Measurements from ENCODE around the gene CR1L.
"Not testable (repeated sequence)": the region's sequence is repeated elsewhere in the genome, so short reads cannot be mapped to it uniquely, and the experiment has no call there.

Gene CR1L

DNA sequence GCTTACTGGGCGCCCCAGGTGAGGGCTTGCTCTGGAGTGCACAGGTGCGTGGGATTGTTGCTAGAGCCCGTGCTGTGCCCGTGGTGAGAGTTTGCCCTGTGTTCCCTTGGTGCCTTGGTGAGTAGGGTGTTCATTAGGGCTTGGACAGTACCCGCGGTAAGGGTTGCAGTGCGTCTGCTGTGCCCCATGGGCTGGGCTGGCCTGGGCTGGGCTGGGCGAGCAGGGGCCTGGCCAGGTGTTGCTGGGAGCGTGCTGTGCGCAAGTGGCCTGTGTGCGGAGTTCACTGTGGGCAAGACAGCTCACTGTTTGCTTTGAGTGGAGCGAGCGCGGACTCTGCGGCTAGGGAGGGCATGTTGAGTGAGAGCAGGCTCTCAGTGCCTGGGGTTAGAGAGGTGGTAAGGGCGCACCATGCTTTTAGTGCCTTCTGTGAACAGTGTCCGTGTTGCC is 725 bp downstream of the CR1L start:
- in situ Hi-C loops (cut with MboI; ENCODE audit: low sequenced_read_pairs): no loop called here

- in situ Hi-C loops (cut with MboI; ENCODE audit: low sequenced_read_pairs): no loop called here
These were observed 1.2 kb downstream of the CR1L start for GRCh38 chr1:207646171-207646570.

DNA sequence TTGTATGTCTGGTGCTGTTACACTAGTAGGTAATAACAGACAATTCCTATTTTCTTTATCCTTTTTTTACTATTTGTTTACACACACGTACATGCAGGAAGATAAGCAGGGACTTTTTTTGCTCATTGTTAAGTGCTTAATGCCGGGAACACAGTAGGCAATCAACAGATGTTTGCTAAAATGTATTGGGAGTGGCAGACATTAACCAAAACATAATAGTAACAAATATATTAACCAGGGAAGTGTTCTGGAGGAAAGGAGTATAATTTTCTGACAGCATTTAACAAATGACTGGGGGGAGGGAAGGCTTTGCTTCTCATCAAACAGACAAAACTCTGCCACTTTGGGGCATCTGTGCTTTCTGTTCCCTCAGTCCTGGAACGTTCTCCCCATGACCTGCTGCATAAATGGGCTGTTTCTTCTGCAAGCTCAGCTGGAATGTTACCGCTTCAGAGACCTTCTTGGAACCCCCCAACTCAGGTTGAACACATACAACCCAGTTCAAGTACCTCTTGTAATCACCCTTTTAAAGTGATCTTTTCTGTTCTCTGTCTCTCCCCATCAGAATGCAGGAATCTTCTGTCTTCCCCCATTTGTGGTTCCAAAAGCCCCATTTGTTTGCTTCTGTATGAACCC is 2.1 kb downstream of the CR1L start:
- in situ Hi-C loops (cut with MboI; ENCODE audit: low sequenced_read_pairs): no loop called here

DNA sequence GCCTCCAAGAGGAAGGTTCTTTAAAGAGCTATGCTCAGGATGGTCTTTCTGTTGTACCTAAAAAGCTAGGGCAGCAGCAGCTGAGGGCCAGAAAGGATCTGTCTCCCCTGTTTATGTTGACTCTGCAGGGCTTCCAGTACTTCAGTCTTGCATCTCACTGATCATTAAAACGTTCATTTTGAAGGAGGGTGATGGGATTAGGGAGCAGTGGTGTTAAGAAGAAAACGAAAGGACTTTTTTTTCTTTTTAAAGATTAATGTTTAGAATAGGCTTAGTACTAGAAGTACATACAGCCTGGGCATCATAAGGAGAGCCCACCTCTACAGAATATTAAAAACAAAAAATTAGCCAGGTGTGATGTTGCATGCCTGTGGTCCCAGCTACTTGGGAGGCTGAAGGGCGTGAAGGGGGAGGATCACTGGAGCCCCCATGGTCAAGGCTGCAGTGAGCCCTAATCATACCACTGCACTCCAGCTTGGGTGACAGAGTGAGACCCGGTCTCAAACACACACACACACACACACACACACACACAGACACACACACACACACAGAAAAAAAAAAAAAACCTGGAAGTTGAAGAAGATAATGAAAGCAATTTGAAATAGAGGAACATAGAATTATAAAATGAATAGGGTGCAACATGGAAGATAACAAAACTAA is 2.9 kb downstream of the CR1L start:
- in situ Hi-C loops (cut with MboI; ENCODE audit: low sequenced_read_pairs): no loop called here

GRCh38 chr1:207648334-207649209 is 3.6 kb downstream of the CR1L start:
- in situ Hi-C loops (cut with MboI; ENCODE audit: low sequenced_read_pairs): no loop called here

DNA sequence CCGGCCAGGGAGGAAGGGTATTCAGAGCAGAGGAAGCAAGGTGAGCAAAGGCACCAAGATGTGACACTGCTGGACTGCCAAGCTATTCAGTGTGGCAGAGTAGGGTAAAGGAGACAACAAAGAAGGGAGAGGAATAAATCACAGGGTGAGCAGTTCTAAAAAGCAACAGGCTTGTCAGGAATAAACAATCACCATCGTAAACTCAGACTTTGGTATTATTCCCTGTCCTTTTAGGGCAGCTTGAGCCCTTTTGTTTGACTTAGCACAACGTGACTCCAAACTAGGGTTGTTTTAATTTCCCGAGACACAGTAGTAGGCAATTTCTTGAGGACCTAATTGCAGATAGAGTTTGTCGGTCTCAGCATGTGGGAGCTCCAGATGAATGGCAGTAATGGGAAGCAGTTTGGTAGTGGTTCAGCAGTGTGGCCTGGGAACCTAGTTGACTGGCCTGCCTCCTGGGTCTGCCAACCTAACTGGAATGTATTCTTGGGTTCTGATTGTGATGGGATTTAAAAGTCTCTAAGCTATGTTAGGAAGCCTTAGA is 4.3 kb downstream of the CR1L start:
- in situ Hi-C loops (cut with MboI; ENCODE audit: low sequenced_read_pairs): no loop called here

DNA sequence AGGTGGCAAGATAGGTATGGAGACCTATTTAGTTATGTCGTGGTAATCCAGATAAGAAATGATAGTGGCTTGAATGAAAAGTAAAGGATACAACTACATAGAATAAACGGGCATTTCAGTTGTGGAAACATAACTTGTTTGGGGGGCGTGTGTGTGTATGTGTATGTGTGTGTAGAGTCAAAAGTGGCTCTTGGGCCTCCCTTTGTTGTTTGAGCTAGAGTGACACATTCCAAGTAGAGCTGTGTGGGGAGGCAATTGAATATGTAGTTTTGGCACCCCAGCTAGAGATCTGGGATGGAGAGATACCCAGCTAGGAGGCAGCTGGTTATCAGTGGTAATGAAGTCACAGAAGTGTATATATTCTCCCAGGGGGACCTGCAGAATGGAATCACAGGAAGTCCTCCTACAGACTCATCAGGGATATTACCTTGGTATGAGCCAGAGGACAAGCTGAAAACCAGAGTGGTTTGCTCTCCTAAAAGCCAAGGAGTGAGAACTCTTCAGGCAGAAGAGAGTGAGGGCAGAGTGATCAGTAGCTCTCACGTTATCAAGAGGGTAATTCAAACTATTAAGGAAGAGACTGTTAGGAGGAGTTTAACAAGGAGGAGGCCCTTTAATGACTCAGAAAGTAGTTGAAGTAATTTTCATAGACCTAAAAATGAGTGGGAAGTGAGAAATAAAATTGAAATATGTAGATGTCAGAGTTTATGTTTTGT is 5.1 kb downstream of the CR1L start:
- in situ Hi-C loops (cut with MboI; ENCODE audit: low sequenced_read_pairs): no loop called here

GRCh38 chr1:207651583-207651982 is 6.7 kb downstream of the CR1L start:
- in situ Hi-C loops (cut with MboI; ENCODE audit: low sequenced_read_pairs): no loop called here

- in situ Hi-C loops (cut with MboI; ENCODE audit: low sequenced_read_pairs): no loop called here
These were observed 9.4 kb downstream of the CR1L start for GRCh38 chr1:207654320-207654719.

GRCh38 chr1:207658408-207658807 is 13.5 kb downstream of the CR1L start:
- in situ Hi-C loops (cut with MboI; ENCODE audit: low sequenced_read_pairs): no loop called here

GRCh38 chr1:207658904-207659485 is 14.1 kb downstream of the CR1L start:
- in situ Hi-C loops (cut with MboI; ENCODE audit: low sequenced_read_pairs): no loop called here

DNA sequence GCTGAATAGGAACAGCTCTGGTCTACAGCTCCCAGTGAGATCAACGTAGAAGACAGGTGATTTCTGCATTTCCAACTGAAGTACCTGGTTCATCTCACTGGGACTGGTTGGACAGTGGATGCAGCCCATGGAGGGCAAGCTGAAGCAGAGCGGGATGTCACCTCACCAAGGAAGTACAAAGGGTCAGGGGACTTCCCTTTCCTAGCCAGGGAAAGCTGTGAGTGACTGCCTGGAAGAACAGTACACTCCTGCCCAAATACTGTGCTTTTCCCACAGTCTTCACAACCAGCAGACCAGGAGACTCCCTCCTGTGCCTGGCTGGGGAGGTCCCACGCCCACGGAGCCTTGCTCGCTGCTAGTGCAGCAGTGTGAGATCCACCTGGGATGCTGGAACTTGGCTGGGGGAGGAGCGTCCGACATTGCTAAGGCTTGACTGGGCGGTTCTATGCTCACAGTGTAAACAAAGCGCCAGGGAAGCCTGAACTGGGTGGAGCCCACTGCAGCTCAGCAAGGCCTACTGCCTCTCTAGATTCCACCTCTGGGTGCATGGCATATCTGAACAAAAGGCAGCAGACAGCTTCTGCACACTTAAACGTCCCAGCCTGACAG is 14.7 kb downstream of the CR1L start:
- in situ Hi-C loops (cut with MboI; ENCODE audit: low sequenced_read_pairs): no loop called here

DNA sequence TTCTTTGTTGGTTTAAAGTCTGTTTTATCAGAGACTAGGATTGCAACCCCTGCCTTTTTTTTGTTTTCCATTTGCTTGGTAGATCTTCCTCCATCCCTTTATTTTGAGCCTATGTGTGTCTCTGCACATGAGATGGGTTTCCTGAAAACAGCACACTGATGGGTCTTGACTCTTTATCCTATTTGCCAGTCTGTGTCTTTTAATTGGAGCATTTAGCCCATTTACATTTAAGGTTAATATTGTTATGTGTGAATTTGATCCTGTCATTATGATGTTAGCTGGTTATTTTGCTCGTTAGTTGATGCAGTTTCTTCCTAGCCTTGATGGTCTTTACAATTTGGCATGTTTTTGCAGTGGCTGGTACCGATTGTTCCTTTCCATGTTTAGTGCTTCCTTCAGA is 16.5 kb downstream of the CR1L start:
- in situ Hi-C loops (cut with MboI; ENCODE audit: low sequenced_read_pairs): not testable (repeated sequence)

DNA sequence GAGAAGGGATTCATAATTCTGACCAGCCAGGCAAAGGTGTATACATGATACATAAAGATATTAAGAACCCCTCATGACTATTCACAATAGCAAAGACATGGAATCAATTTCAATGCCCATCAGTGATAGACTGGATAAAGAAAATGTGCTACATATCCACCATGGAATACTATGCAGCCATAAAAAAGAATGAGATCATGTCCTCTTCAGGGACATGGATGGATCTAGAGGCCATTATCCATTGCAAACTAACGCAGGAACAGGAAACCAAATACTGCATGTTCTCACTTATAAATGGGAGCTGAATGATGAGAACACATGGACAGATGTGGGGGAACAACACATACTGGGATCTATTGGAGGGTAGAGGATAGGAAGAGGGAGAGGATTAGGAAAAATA is 21.4 kb downstream of the CR1L start:
- in situ Hi-C loops (cut with MboI; ENCODE audit: low sequenced_read_pairs): no loop called here

GRCh38 chr1:207669528-207670009 is 24.6 kb downstream of the CR1L start:
- in situ Hi-C loops (cut with MboI; ENCODE audit: low sequenced_read_pairs): no loop called here

DNA sequence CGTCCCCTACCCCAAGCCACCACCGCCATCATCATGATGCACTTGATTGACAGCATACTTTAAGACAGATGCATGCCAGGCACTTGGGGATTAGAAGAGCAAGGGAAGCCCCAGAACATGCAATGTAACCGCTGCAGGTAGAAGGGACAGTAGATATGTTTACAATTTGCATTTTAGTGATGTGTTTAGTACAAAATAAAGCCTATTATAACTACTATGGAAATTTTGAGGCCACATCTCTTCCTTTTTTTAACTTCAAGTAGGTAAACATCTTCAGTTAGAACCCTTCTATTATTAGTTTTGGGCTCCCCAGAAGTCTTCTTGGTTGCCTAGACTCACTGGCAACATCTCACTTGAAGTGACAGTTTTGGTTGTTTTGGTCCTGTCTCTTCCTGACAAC is 25.3 kb downstream of the CR1L start:
- in situ Hi-C loops (cut with MboI; ENCODE audit: low sequenced_read_pairs): no loop called here

DNA sequence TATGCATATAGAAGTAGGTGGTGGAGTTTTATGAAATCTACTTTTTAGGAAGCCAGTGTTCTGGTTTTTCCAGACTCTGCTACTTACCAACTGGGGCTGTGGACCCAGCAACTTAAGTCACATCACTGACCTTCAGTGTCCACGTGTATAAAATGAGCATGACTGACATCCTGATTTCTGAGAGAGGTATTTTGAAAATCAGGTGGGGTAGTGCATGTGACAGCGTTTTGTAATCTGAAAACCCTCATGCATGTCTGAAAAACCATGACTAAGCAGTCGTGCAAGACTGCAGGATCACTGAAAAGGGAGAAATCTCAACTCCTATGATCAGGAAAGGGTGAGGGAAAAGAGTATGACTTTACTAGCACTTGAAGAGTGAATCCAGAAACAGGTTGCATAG is 26.1 kb downstream of the CR1L start:
- in situ Hi-C loops (cut with MboI; ENCODE audit: low sequenced_read_pairs): no loop called here

- in situ Hi-C loops (cut with MboI; ENCODE audit: low sequenced_read_pairs): no loop called here
These were observed 27.7 kb downstream of the CR1L start for GRCh38 chr1:207672522-207673130.

- in situ Hi-C loops (cut with MboI; ENCODE audit: low sequenced_read_pairs): no loop called here
These were observed 28.5 kb downstream of the CR1L start for GRCh38 chr1:207673399-207673798.

- in situ Hi-C loops (cut with MboI; ENCODE audit: low sequenced_read_pairs): no loop called here
These were observed 31.2 kb downstream of the CR1L start for GRCh38 chr1:207676153-207676552.
